T-helper 9 cell (primary cell): ENCODE data around the gene ITGB4.

Experiments used
- DNase-seq: peaks from one replicate; pipeline ENCODE4 v3.0.0-alpha.2; 2020

ITGB4 gene

DNA sequence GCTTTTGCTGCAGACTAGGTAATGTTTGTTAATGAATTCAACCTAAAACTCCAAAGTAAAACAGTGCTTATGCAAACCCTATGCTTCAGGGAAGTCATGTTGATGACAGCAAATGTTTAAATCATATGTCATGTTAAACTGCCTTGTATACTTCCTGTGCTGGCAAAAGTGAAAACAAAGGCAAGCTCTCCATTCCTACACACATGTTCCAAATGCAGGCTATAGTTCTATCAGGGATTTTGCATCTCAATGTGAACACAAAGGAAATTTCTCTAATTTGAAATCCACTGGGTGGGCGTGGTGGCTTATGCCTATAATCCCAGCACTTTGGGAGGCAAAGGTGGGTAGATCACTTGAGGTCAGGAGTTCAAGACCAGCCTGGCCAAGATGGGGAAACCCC is 82.6 kb downstream of the ITGB4 start:
- DNase-seq: no peak

DNA sequence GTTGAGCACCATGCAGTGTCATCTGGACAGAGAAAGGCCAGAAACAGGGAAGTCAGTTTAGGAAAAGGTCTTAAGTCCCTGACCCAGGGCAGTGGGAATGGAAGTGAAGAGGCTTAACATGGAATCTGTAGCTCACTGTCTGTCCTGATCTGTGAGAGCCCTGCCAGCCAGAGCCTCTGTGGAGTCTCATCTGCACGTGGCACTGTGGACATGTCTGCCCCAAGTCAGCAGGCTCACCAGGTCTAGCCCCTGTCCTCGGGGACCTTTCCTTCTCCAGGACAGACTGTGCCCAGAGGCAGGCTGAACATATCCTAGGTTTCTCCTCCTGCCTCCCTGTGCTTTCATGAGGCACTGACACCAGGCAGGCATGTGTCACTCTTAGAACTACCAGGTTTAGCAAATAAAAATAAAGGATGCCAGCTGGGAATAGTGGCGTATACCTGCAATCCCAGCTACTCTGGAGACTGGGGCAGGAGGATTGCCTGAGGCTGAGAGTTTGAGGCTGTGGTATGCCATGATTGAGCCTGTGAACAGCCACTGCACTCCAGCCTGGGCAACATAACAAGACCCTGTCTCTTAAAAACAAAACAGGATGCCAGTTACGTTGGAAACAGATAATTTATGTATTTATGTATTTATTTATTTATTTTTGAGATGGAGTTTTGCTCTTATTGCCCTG is 85.7 kb downstream of the ITGB4 start:
- DNase-seq: no peak
